ENCODE results near the gene IFI44L.

Gene IFI44L

DNA sequence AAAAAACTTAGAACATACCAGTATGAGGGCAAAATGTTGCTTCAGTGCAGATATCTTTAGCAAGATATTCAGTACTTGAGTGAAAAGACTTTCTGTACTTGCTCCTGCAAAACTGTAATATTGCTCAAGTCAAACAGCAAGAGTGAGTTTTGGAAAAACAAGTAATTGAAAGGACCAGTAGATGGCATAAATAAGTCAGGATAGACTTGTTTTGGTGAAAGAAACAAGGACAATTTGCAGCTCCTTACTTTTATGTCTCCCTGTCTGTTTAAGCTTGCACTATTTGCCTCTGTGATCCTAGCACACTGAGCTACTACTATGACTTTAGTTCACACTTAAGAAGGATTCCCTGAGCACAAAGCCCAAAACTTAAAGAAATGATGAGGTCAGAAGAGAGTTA is 68.4 kb downstream of the IFI44L start:
- DNase-seq (ENCODE audit: low read depth in 2 of 2) = no peak

GRCh38 chr1:78690516-78690915 is 70.3 kb downstream of the IFI44L start:
- no peak for DNase-seq (ENCODE audit: low read depth in 2 of 2)

- DNase-seq (ENCODE audit: low read depth in 2 of 2) = no peak
Observed at GRCh38 chr1:78691995-78692747, 71.9 kb downstream of the IFI44L start.

Data from activated CD4-positive, alpha-beta T cell treated with anti-CD3 and anti-CD28 coated beads for 24 hours (primary cell).